Muscle layer of duodenum (tissue), 2 donors: ENCODE measurements around the gene TLE4.

Experiments used
- H3K27ac ChIP-seq: one replicate; pipeline ENCODE4 v1.7.0; 2013; ENCODE audit warnings: mild to moderate bottlenecking, low read length
- H3K27me3 ChIP-seq: one replicate; pipeline ENCODE4 v1.7.0; 2013; ENCODE audit warnings: low read depth, mild to moderate bottlenecking, control low read depth, low read length
- H3K36me3 ChIP-seq, 2 donors: one replicate each; pipeline ENCODE4 v1.7.0; 2013; ENCODE audit warnings: low read length in 2 of 2, control low read depth in 1 of 2, mild to moderate bottlenecking in 1 of 2; ENCODE audit not compliant: insufficient read depth in 2 of 2, control insufficient read depth in 1 of 2
- H3K4me1 ChIP-seq, 2 donors: one replicate each; pipeline ENCODE4 v1.7.0; 2013; ENCODE audit warnings: low read length in 2 of 2, mild to moderate bottlenecking in 2 of 2, control low read depth in 1 of 2, moderate library complexity in 1 of 2; ENCODE audit not compliant: insufficient read depth in 2 of 2, control insufficient read depth in 1 of 2
- H3K4me3 ChIP-seq, 2 donors: one replicate each; pipeline ENCODE4 v1.7.0; 2013; ENCODE audit warnings: low read length in 2 of 2, low read depth in 1 of 2, mild to moderate bottlenecking in 1 of 2
- H3K9me3 ChIP-seq, 2 donors: one replicate each; pipeline ENCODE4 v1.7.0; 2013; ENCODE audit warnings: low read length in 2 of 2, control low read depth in 1 of 2, mild to moderate bottlenecking in 1 of 2; ENCODE audit not compliant: control insufficient read depth in 1 of 2
- donor health status: healthy.

Gene TLE4

DNA sequence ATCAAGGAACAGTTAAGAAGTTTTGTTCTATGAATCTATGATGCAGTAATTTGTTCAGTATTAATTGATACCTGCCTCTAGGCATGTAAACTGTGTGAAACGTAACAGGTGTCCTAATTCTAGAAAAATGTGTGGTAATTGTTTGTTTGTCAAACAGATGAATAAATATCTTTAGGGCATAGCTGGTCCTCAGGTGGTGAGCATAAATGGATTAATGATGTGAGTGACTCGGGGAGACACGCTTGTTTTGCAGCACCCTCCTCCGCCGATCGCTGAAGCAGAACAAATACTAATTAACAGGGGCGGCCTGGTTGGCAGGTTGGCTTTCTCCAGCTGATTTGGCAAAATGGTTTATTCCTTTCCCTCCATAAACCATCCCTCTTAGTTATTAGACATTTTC, 88.8 kb downstream of the TLE4 start:
- Histone ChIP-seq H3K36me3 (no peaks in the 10 kb centered on the region), H3K4me3 (no peak overlapping the region), H3K27me3 (no peaks in the 10 kb centered on the region), H3K4me1 (peaks cover 0 to 25% of the 10 kb centered on the region in 2 donors), H3K27ac (no peak overlapping the region), H3K9me3 (no peaks in the 10 kb centered on the region)

DNA sequence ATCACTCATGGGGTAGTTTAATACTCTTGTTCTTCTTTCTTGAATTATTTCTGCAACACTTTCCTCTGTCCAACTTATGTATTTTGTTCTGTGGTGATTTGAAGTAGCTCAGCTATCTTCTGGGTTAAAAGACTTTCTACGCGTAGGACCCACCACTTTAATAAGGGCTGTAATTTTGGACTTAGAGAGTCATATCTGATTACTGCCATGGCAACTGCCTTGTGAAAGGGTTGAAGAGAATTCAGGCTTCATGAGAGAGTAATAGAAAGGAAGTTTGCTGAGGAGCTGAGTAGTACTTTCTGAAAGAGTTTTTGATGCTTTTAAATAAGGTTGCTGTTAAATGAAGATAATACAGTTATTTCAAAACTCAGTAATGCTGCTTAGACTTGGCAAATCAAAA, 89.5 kb downstream of the TLE4 start:
- H3K27ac ChIP-seq: no peak overlapping the region

DNA sequence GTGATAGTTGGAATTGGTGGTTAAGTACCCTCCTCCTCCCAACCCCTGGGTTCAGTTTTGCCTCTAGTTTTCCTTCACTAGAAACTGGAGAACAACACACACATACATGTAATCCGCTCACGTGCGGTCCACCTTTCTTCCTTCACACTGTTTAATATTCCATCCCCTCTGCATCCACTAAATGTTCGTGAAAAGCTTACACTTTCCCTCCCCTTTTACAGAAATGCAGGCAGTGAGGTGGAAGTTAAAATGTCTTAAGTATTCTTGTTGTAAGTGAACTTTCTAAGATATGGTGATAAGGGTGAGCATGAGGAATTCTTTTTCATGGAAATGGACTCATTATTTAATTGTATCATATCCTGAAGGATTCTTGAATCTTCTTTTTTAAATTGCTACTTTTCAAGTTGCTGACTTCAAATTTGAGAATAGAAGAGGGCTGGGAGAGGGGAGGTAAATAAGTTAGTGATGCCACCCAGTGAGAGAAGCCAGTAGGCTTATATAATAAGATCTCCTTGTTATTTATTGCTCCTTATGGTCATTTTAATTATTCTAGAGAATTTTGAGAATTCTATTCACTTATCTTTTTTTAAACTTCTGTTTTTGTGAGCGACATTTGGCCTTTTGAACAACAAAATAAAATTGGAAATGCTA, 90.2 kb downstream of the TLE4 start:
- H3K36me3 ChIP-seq: no peaks in the 10 kb centered on the region
- no peaks in the 10 kb centered on the region for H3K27me3 ChIP-seq
- H3K4me1 ChIP-seq: peaks cover 0 to 25% of the 10 kb centered on the region in 2 donors
- no peak overlapping the region for H3K4me3 ChIP-seq
- no peak overlapping the region for H3K27ac ChIP-seq
- H3K9me3 ChIP-seq: no peaks in the 10 kb centered on the region

More for the DNA sequence above, 89.5 kb downstream of the TLE4 start:
- Histone ChIP-seq H3K4me3 (no peak overlapping the region), H3K27me3 (no peaks in the 10 kb centered on the region), H3K9me3 (no peaks in the 10 kb centered on the region), H3K36me3 (no peaks in the 10 kb centered on the region), H3K4me1 (peaks cover 0 to 25% of the 10 kb centered on the region in 2 donors)

DNA sequence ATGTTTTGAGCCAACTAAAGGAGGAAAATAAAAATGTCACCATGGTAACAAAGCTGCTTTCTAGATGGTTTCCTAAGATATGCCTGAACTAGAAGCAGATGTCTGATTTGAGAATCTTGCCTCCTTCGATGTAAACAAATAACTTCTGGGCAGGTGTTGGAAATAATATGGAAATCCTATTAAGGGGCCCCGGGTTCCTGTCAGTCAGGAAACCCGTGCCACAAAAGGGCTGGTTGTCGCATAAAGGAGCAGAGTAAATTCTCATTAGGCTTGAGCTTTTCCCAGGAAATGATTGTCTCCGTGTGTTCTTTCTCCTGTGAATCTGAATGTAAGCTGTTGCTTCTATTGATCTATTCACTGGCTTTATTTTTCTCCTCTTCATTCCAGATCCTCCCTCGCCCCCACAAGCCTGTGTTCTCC, 90.8 kb downstream of the TLE4 start:
- peaks cover 0 to 25% of the 10 kb centered on the region in 2 donors for H3K4me1 ChIP-seq
- no peaks in the 10 kb centered on the region for H3K9me3 ChIP-seq
- no peak overlapping the region for H3K4me3 ChIP-seq
- H3K27ac ChIP-seq: no peak overlapping the region
- no peaks in the 10 kb centered on the region for H3K27me3 ChIP-seq
- H3K36me3 ChIP-seq: no peaks in the 10 kb centered on the region

DNA sequence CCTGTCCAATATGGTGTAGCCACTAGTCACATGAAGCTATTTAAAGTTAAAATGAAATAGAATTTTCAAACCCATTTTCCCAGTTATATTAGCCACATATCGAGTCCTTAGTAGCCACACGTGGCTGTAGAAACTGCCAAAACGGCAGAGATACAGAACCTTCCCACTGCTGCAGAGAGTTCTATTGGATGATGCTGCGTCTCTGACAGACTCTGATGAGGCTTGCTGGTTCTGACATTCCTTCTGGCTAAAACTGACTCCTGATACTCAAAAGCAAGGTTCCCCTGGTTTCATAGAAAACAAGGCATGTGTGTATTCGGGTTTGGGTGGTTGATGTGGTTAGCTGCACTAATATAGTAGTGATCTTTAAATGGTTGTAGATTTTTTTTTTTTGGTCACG, 91.5 kb downstream of the TLE4 start:
- H3K36me3 ChIP-seq: no peaks in the 10 kb centered on the region
- H3K27ac ChIP-seq: no peak overlapping the region
- no peak overlapping the region for H3K4me3 ChIP-seq
- no peaks in the 10 kb centered on the region for H3K9me3 ChIP-seq
- H3K4me1 ChIP-seq: peaks cover 0 to 25% of the 10 kb centered on the region in 2 donors
- H3K27me3 ChIP-seq: no peaks in the 10 kb centered on the region

DNA sequence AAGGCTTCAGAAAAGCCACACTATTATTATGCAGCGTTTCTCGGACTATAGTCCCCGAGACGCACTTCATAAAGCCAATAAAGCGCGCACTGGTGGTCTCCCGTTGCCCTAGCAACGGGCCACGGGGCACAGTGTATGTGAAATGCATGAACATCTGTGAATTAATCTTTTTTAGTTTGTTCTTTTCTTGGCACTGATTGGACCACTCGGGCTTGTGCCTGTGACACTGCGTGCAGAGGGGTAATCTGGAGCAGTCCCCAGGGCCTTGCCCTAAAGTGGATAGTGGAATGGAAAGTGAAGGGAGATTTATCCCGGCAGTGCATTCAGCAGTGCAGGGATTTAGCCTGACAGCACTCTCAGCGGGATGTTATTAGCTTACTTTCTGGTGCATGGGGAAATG, 92.1 kb downstream of the TLE4 start:
- Histone ChIP-seq H3K4me1 (peaks cover 0 to 31% of the 10 kb centered on the region in 2 donors), H3K27ac (no peak overlapping the region), H3K4me3 (no peak overlapping the region)

DNA sequence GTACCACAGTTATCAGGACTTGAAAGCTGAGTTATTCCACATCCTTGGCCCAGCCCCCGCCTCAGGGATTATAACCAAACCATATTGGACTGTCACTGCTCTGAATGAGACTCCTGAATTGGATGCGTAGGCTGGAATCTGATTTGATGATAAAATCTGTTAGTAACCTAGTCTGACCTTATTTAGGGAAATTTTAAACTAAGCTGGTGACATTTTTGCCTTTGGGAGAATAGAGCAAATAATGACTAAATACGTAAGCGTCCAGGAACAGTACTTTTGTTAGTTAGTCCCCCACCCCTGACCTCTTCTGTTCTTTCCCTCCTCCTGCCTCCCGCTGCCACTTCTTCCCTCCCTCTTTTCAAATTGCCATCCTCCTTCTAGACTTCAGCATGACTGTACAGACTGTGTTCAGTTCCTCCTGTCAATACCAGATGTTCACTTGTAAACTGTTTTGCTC, 92.6 kb downstream of the TLE4 start:
- Histone ChIP-seq H3K27me3 (no peaks in the 10 kb centered on the region), H3K4me1 (peaks cover 0 to 35% of the 10 kb centered on the region in 2 donors), H3K4me3 (no peak overlapping the region), H3K36me3 (no peaks in the 10 kb centered on the region), H3K9me3 (no peaks in the 10 kb centered on the region), H3K27ac (no peak overlapping the region)

More for the DNA sequence above, 92.1 kb downstream of the TLE4 start:
- no peaks in the 10 kb centered on the region for H3K36me3 ChIP-seq
- no peaks in the 10 kb centered on the region for H3K9me3 ChIP-seq
- no peaks in the 10 kb centered on the region for H3K27me3 ChIP-seq

DNA sequence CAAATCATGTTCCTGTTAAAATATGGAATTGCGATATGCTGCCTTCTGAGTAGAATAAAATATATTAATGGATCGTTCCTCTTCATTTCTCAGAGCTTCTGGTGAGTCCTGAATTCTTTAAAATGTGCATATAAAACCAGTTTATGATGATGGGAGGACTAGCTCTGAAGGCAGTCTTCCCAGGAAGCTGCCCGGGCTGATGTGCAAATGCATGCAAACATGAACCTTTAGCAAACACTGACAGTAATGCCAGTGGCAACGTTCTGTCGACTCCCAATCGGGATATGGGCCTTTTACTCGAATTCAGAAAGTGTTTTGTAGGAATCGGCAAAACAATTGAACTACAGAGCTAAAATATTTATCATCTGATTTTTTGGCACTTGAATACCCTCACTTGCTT, 93.6 kb downstream of the TLE4 start:
- H3K27me3 ChIP-seq: no peaks in the 10 kb centered on the region
- peaks cover 0 to 35% of the 10 kb centered on the region in 2 donors for H3K4me1 ChIP-seq
- H3K27ac ChIP-seq: no peak overlapping the region
- H3K9me3 ChIP-seq: no peaks in the 10 kb centered on the region
- no peaks in the 10 kb centered on the region for H3K36me3 ChIP-seq
- no peak overlapping the region for H3K4me3 ChIP-seq

DNA sequence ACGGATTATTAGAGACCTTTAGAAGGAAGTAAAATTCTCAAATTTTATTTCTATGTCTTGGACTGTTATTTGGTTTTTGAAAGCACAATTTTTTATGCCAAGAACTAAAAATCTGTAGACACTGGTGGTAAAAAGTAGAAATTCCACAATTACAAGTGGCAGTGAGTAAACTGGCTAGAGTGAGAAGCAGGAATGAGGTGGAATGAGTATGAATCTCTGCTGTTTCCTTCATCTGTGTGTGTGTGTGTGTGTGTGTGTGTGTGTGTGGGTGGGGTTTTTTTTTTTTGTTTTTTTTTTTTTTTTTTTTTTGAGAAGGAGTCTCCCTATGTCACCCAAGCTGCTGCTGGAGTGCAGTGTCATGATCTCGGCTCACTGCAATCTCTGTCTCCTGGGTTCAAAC, 94.2 kb downstream of the TLE4 start:
- Histone ChIP-seq H3K27ac (no peak overlapping the region), H3K4me1 (peaks cover 0 to 35% of the 10 kb centered on the region in 2 donors)

DNA sequence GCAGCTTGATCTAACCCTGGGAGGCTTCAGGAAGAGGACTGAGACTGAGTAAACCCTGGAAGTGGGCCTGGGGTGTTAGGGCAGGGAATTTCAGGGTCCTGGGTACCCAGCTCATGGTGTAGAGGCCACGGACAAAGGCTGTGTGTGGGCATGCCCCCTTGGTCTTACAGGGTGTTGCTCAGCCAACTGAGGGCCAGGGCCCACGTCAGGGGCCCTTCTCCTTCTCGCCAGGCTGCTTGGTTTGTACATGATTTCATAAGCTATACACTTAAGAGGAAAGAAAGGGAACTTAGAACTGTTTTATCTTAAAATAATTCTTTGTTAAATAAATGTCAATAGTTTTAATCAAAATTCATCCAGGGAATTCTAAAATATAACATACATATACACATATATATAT, 95.4 kb downstream of the TLE4 start:
- Histone ChIP-seq H3K9me3 (no peaks in the 10 kb centered on the region), H3K27ac (no peak overlapping the region), H3K4me1 (peaks cover 0 to 32% of the 10 kb centered on the region in 2 donors), H3K27me3 (no peaks in the 10 kb centered on the region), H3K36me3 (no peaks in the 10 kb centered on the region), H3K4me3 (no peak overlapping the region)

More for the DNA sequence above, 94.2 kb downstream of the TLE4 start:
- no peaks in the 10 kb centered on the region for H3K27me3 ChIP-seq
- H3K4me3 ChIP-seq: no peak overlapping the region
- H3K36me3 ChIP-seq: no peaks in the 10 kb centered on the region
- no peaks in the 10 kb centered on the region for H3K9me3 ChIP-seq

DNA sequence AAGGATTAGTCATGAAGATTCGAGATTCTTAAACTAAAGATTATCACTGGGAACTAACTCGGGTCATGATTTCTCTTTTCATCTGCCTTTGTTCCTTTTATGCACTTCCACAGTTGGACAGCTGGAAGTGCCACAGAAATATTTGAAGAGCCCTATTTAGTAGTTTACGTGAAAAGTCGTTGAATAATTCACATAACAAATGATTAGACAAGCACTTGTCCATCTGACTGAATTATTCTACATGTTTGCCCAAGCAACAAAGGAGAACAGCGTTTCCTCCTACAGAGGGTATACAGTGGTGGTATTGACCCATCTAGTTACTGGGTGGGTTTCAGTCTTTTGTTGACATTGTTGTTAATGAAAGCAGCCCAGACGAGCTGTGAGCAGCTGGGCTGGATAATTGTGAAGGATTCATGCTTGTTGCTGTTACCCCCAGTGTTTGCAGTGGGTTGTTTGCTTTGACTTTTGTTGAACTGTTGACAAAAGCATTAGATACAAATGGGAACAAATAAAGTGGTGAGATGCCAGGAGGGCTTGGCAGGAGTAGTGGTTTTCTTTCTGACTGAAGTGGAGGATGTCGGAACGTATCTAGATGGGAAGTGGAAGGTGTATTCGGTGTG, 96.2 kb downstream of the TLE4 start:
- Histone ChIP-seq H3K9me3 (no peaks in the 10 kb centered on the region), H3K36me3 (no peaks in the 10 kb centered on the region), H3K27me3 (no peaks in the 10 kb centered on the region), H3K4me1 (peaks cover 0 to 26% of the 10 kb centered on the region in 2 donors), H3K27ac (no peak overlapping the region), H3K4me3 (no peak overlapping the region)
